NCI-H1436 (cell line): ENCODE measurements around the gene IPPK.
A peak's percentile ranks its signal among the peaks of the same experiment; 100 is the strongest.
"Not testable (repeated sequence)": the region's sequence is repeated elsewhere in the genome, so short reads cannot be mapped to it uniquely, and the experiment has no call there.

ENCODE experiments used
- DNase-seq: peaks from one replicate; lab custom pipeline; 2025; lab: John Stamatoyannopoulos, UW

IPPK gene

GRCh38 chr9:92638621-92639101, 31.3 kb downstream of the IPPK start:
- DNase-seq: no peak

DNA sequence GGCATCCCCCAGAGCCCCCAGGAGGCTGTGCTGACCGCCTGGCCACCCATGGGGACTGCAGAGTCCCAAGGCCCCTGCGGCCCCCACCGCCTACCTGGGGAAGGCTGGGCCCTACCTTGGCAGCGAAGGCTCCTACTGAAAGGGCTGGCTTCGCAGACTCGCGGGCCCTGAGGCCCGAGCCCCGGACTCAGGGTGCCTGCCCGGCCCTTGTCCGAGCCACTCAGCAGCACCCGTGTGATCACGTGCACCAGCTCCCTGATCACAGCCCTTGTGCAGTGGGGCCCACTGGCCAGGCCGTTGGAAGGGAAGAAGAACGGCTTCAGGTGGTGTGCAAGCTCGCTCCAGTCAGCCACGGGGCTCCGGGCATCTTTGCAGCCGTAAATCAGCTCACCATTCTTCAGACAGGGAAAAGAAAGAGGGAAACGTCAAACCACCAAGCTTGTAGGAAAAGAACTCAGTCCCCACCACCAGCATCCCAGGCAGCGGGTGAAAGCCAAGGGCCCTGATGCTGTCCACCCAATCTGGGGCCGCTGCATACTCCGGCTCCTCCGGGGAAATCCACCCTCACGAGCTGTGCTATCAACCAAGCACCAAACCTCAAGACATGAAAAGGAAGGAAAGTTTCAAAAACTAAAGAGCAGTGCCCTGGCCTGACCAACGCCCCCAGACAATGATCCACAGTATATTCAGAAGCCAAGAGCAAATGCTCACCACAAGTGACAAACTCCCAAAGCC, 31.9 kb downstream of the IPPK start:
- no peak for DNase-seq

DNA sequence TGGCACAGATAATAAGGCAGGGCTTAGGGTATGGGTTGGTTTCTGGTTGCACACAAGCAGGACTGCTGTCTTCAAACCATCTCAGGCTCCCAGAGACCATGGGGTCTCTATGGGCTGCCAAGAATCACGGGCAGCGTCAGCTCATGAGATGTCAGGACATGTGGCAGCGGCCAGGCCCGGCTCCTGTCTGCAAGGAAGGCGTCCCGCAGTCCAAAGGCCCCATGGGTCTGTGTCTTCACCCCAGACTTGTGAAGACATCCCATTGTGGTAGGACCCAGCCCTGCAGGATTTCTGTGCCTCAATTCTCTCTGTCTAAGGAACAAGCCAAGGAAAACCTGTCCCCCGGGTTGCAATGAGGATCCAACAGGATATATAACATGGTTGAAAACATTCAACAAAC, 32.6 kb downstream of the IPPK start:
- no peak for DNase-seq

- no peak for DNase-seq
Observed at GRCh38 chr9:92636627-92637026, 33.3 kb downstream of the IPPK start.

DNA sequence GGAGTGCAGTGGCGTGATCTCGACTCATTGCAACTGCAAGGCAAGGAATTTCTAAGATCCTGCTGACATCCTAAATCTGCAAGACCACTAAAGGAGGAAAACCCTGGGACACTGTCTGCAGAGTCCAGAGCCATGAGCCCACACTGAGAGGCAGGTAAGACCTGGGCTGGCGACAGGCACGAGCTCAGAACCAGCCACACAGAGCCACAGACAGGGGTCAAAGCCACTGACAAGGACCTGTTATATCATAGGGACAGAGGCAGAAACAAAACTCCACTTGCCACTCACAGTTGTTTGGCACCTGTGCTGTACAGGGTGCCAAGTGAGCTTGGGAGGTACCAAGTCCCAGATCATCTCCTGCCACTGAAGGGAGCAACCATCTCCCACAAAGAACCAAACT, 34.2 kb downstream of the IPPK start:
- no peak for DNase-seq

DNA sequence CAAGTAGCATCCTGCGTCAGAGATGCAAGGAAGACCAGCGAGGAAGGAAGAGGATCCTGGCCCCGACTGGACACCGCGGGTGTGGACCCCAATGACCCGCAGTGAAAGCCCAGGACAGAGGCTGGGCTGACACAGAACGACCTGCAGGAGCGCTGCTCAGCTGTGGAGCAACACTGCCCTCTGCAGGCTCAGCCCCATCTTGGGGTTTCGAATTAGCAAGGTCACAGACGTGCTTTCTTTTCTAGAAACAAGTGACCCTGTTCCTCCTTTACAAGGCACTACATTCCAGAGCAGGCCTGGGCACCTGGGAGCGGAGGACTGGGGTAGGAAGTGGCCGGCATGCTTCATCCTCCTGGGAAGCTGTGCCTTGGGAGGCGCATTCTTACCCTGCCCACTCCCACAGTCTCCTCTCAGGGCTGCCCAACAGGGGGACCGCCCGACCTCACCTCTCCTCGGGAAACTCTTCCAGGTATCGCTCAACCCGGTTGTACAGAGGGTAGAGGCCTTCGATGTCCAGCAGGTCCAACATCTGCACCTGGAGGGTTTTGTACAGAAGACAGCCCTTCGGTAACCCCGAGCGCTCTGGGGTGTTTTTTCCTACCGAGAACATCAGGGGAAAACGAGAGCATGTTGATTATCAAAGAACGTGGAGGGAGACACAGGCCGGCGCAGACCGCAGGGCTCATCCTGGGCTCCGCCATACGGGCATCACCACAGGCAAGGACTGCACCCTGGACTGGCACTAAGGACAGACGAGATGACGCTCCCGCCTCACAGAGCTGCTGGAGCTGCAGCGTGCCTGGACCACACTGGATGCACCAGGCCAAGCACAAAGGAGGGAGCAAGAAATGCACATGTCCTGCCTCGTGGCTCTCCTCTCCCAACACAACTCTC, 35.0 kb downstream of the IPPK start:
- peak; percentile 12 for DNase-seq

DNA sequence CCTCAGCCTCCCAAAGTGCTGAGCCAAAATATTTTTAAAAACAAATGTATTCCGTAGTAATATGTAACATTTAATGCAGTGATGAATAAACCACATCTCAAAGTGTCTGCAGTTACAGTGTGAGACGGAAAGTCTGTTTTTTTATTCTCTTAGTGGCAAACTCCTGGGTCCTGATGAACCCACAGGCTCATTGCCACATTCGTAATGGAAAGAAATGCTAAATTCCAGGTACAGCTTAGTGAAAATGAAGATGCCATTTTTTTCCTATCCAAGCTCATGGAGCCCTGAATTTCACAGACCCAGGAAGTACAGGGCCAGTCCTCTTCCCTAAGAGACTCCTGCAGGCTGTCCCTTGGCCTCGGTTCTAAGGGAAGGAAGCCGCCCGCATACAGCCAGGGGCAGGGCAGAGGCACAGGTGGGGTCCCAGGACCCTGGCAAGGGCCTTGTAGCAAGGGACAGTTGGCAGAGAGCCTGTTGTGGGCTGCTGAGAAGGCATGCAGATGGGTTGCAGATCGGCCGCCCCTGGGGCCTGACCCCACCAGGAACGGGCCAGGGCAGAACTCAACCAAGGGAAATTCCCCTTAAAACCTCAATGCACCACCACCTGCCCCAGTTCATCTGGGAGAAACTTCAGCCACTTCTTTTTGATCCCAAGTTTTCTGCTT, 36.2 kb downstream of the IPPK start:
- no peak for DNase-seq

DNA sequence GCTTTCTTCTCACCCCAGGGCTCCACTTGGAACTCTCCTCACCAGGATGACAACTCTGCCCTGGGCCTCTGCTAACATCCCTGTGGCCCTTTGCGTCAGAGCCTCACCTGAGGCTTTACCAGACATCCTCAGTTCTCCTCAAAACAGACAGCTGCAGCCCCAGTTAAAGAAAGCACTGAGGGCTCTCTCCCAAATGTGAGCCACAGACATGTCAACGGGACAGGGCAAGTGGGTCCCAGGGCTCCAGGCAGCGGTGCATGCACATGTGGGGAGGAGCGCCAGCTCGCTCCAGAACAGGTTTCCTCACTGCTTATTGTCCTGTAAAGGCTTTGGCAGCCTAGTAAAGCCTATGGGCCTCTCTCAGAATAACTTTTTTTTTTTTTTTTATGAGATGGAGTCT, 37.3 kb downstream of the IPPK start:
- no peak for DNase-seq

DNA sequence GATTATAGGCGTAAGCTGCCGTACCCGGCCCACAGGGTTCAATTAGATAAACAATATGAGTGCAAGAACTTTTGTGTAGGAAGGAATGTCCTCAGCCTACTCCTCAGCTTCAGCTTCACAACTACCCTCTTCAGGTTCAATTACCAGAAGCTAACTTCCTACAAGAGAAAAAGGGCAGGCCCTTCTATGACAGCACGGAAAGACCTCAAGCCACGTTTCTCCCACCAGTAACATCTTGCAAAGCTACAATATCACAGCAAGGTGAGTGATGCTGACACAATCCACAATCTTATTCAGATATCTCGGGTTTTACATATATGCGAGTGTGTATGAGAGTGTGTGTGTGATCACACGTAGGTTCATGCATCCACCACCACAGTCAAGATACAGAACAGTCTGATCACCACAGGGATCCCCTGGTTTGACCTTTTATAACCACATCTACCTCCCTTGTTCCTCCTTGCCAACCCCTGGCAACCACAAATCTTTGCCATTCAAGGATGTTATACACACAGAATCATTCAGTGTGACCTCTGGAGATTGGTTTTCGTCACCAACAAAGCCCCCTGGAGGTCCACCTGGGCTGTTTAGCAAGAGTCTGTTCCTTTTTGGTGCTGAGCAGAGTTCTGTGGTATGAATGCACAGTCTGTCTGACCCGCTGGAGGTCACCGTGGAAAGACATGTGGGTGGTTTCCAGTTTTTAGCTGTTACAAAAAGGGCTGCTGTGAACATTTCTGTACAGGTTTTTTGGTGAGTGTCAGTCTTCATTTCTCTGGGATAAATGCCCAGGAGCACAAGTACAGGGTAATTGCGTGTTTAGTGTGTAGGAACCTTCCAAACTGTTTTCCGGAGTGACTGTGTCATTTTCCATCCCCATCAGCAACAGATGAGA, 38.2 kb downstream of the IPPK start:
- DNase-seq: no peak

DNA sequence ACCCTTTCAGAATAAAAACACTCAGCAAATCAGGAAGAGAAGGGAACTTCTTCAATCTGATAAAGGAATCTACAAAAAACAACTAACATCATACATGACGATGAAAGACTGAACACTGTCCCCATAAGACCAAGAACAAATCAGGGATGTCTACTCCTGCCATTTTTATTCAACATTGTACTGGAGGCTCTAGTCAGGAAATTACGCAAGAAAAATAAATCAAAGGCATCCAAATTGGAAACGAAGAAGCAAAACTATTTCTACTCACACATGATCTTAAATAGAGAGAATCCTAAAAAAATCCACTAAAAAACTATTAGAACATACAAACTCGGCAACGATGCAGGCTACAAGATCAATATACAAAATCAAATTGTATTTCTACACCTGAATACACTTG, 42.3 kb downstream of the IPPK start:
- DNase-seq: no peak

DNA sequence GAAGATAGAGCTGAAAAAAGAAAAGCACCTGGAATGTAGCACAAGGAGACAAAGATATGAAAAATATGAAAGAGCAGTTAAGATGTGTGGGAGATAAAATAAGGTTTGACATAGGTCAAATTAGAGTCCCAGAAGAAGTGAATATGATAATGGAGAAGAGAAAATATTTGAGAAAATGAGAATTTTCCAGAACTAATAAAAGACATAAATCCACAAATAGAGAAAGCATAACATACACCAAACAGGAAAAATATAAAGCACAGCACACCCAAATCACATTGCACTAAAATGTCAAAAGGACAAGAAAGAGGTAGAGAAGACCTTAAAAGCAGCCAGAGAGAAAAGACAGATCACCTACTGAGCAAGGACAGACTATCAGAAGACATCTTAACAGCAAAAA, 43.4 kb downstream of the IPPK start:
- no peak for DNase-seq

DNA sequence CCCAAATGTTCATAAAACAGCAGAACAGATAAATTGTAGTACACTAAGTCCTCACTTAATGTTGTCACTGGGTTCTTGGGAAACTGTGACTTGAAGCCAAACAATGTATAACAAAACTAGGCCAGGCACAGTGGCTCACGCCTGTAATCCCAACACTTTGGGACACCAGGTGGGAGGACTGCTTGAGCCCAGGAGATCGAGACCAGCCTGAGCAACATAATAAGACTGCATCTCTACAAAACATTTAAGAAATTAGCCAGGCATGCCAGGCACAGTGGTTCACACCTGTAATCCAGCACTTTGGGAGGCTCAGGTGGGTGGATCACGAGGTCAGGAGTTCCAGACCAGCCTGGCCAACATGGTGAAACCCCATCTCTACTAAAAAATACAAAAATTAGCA, 46.0 kb downstream of the IPPK start:
- not testable (repeated sequence) for DNase-seq

GRCh38 chr9:92620845-92621244, 49.1 kb downstream of the IPPK start:
- DNase-seq: no peak

DNA sequence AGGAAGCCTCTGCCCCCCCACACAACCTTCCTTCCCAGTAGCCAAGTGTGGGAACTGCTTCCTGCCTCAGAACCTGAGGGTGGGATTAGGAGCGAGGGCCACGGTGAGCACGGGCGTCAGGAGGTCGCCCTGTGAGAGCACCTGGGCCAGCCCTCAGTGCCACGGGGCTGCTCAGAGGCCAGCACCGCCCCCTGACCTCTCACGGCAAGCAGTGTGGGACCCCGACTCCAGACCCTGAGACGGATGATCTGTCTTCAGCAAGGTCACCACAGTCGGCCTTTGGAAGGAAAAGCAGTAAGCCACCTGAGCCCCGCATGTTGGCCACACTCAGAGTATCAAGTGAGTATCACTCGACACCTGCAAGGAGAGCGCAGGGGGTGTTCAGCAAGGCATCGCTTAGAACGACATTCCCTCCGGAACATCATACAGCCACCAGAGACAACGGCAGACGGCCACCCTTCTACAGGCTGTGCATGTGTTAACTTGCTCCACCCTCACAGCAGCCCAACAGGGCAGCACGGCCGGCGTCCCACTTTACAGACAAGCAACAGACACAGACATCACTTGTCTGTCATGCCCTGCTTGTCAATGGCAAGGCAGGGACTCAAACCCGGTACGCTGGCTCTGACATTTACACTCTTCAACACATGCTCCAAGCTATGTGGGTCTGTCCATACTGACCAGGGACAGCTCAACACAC, 50.2 kb downstream of the IPPK start:
- DNase-seq: no peak

- no peak for DNase-seq
Observed at GRCh38 chr9:92618633-92619225, 51.2 kb downstream of the IPPK start.

GRCh38 chr9:92617951-92618510, 51.9 kb downstream of the IPPK start:
- DNase-seq: no peak

- DNase-seq: no peak
Observed at GRCh38 chr9:92617195-92617813, 52.6 kb downstream of the IPPK start.

DNA sequence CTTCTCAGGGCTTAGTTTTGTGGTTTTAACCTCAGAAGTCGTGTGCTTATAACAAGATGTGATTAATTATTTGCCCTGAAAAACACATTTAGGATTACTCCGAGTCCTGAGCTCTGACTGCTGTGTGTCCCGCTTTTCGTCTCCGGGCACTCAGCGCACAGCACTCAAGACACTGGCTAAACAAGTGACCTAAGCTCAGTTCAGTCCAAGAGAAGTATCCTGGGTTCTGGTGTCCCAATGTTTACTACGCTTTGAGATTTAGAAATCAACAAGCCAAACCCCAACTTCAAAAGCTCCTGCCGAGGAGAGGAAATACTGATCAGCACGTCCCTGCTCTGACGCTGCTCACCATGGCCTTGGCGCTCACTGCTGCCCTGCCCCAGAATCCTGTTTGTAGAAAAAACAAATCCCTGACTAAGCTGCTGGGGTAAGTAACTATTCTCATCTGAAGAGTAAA, 53.2 kb downstream of the IPPK start:
- no peak for DNase-seq

GRCh38 chr9:92616199-92616641, 53.7 kb downstream of the IPPK start:
- DNase-seq: no peak

DNA sequence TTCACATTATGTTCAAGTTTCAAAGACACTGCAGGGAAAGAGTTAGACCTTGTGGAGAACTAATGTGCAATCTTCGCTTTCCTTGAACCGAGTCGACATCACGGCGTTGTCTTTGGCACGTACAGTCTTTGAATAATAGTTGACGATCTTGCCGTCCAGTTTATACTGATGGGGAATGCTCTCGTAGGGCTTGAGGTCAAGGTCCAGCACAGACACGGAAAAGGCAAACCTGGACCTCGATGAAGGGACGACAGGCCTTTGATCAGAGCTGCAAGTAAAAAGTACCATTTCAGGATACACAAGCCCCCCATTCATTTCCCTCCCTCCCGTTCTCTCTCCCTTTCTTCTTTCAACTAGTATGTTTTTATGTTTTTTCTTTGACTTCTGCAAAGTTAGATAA, 54.1 kb downstream of the IPPK start:
- no peak for DNase-seq
